Calu3 (cell line): Measurements from ENCODE around the gene MYH9. TPM values are rescaled to one million over a fixed set of nuclear protein-coding genes. Genes with fewer than 3 reads are reported as not detected.

Experiments used
- BruUV-seq: library from RNA; stranded (reverse); fragments of 400-500 nt; replicated peaks from 2 replicates; lab custom pipeline; 2021; lab: Mats Ljungman, UMichigan
- CTCF ChIA-PET: fragments of 300-600 bp; sonication (Branson Sonifier 250); formaldehyde crosslinking; loops from one replicate; lab custom pipeline; 2022; ENCODE audit warnings: antibody characterized with exemption; lab: Charles Lee
- DNase-seq: peaks from one replicate; pipeline ENCODE4 v3.0.0; 2022
- H3K27ac Mint-ChIP-seq: one replicate; pipeline ENCODE4 v1.8.0; 2022; ENCODE audit warnings: mixed read lengths; ENCODE audit not compliant: unreplicated experiment
- H3K27me3 Mint-ChIP-seq: one replicate; pipeline ENCODE4 v1.8.0; 2022; ENCODE audit warnings: mixed read lengths; ENCODE audit not compliant: unreplicated experiment
- H3K36me3 Mint-ChIP-seq: one replicate; pipeline ENCODE4 v1.8.0; 2022; ENCODE audit warnings: mild to moderate bottlenecking, moderate library complexity, mixed read lengths; ENCODE audit not compliant: insufficient read depth, unreplicated experiment
- H3K4me1 Mint-ChIP-seq: one replicate; pipeline ENCODE4 v1.8.0; 2022; ENCODE audit warnings: mild to moderate bottlenecking, low read depth, mixed read lengths; ENCODE audit not compliant: unreplicated experiment
- H3K4me3 Mint-ChIP-seq: one replicate; pipeline ENCODE4 v1.8.0; 2022; ENCODE audit warnings: mild to moderate bottlenecking, low read depth, moderate library complexity, mixed read lengths; ENCODE audit not compliant: unreplicated experiment
- H3K9me3 Mint-ChIP-seq: one replicate; pipeline ENCODE4 v1.8.0; 2022; ENCODE audit warnings: low read depth, mixed read lengths; ENCODE audit not compliant: unreplicated experiment
- intact Hi-C: fragments of 100-400 bp; cut with micrococcal nuclease; formaldehyde crosslinking; loops from one replicate; pipeline ENCODE4 v1.10.0; 2022; ENCODE audit not compliant: unreplicated experiment
- total RNA-seq: library from RNA; stranded (reverse); gene quantifications from 2 replicates; pipeline ENCODE4 v1.2.3, GENCODE V29; 2022
- TF ChIP-seq, protein P1 (sequence below): fragments of 200-600 bp; IDR thresholded peaks from one replicate; pipeline ENCODE4 v1.8.0; 2022; ENCODE audit warnings: antibody characterized with exemption; ENCODE audit not compliant: unreplicated experiment

MYH9 gene
- total RNA-seq, 1 experiment from 2014 or later: 606 TPM

DNA sequence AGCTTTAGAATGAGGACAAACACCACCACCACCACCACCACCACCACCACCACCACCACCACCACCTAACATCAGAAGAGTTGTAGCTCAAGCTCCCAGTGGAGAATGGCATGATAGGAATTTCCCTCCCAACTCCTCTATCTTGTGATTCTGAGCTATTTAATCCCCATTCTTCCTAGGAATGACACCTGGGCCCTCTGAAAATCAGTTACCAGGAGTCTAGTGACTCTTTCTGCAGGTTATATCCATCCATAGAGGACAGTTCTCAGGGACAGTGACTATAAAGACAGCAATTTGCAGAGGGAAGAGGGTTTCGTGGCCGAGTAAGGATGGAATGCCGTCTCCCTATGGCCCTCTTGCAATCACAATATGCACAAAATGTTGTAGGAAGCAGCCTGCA lies 27.8 kb downstream of the MYH9 start:
- no peak overlapping the region for H3K4me3 Mint-ChIP-seq
- no TSS peak for BruUV-seq
- no peak for DNase-seq
- intact Hi-C loops: no loop called here
- no peaks in the 10 kb centered on the region for H3K27me3 Mint-ChIP-seq
- H3K36me3 Mint-ChIP-seq: peaks cover 80% of the 10 kb centered on the region
- peaks cover 90% of the 10 kb centered on the region for H3K4me1 Mint-ChIP-seq
- TF ChIP-seq, protein P1, sequence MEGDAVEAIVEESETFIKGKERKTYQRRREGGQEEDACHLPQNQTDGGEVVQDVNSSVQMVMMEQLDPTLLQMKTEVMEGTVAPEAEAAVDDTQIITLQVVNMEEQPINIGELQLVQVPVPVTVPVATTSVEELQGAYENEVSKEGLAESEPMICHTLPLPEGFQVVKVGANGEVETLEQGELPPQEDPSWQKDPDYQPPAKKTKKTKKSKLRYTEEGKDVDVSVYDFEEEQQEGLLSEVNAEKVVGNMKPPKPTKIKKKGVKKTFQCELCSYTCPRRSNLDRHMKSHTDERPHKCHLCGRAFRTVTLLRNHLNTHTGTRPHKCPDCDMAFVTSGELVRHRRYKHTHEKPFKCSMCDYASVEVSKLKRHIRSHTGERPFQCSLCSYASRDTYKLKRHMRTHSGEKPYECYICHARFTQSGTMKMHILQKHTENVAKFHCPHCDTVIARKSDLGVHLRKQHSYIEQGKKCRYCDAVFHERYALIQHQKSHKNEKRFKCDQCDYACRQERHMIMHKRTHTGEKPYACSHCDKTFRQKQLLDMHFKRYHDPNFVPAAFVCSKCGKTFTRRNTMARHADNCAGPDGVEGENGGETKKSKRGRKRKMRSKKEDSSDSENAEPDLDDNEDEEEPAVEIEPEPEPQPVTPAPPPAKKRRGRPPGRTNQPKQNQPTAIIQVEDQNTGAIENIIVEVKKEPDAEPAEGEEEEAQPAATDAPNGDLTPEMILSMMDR: no peak
- H3K27ac Mint-ChIP-seq: no peak overlapping the region
- H3K9me3 Mint-ChIP-seq: no peaks in the 10 kb centered on the region
- CTCF ChIA-PET: interaction anchor here (0.6 to 1.5 kb wide), 5 partner anchors 12 to 114 kb away, joined by 3 to 6 read pairs (median 3); no protein-coding TSS in a partner anchor

DNA sequence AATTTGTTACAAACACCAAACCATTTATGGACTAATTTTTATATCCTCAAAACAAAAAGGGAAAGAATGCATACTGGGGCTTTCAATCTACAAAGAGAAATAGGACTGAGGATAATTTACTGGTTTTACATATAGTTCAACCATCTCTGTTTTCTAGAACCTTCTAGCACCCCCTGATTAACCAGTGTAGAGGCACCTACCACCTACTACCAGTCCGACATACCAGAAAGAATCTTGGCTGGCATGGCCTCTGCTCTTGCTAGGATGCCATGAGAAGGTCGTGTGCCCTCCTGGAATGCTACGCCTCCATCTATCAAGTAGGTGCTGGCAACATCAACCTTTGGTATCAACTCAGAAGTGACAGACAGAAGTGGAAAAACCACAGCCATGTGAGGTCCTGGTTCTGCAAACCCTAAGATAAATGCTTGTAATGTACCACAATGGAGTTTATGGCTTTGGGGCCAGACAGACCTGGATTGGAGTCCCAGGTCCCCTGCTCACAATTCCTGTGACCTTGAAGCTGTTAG lies 28.2 kb downstream of the MYH9 start:
- DNase-seq: no peak
- peak overlapping the region; percentile 8 for H3K4me3 Mint-ChIP-seq
- H3K9me3 Mint-ChIP-seq: no peaks in the 10 kb centered on the region
- intact Hi-C loops: no loop called here
- CTCF ChIA-PET: interaction anchor here (0.6 to 1.5 kb wide), 4 partner anchors 12 to 114 kb away, joined by 3 to 4 read pairs (median 3); no protein-coding TSS in a partner anchor
- peaks cover 90% of the 10 kb centered on the region for H3K4me1 Mint-ChIP-seq
- no peaks in the 10 kb centered on the region for H3K27me3 Mint-ChIP-seq
- peaks cover 80% of the 10 kb centered on the region for H3K36me3 Mint-ChIP-seq
- BruUV-seq: no TSS peak
- TF ChIP-seq, protein P1: no peak
- peak overlapping the region; percentile 59 for H3K27ac Mint-ChIP-seq

DNA sequence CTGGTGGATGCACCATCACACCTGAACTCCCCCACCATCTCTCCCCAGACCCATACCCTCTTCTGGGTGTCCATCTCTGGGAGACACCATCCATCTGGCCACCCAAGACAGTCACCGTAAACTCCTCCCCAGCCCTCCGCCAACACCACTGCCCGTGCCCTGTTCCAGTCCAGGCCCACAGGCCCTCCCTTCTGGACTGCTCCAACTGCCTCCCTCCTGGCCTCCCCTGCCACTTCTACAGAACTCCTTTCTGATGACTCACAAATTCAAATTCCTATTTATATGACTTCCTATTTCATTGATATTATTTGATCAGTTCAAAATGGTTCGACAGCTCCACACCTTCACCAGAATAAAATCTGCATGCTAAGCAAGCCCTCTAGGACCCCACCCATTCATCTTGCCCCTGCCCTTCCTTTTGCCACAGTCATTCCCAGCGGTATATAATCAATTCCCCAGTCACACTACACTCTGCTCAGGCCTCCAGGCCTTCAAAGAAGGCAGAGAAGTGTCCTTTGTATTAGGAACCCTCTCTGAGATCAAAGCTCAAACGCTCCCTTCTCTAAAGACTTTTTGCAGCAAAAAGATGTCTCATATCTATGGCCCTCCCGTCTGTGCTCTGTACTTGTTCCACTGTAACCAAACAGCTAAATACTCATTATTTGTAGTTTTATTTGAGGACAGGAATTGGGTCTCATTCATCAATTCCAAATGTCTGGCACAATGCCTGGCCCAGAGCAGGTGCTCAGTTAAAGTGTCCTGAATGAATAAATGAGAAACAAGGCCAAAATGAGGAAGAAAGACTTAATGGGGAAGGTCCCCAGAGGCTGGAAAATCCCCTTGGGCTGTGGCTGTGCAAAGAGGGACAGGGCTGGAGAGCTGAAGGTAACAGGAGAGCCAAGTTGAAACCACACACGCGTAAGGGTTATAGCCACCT lies 29.0 kb downstream of the MYH9 start:
- Mint-ChIP-seq H3K36me3 (peaks cover 79% of the 10 kb centered on the region), H3K4me1 (peaks cover 84% of the 10 kb centered on the region), H3K9me3 (no peaks in the 10 kb centered on the region), H3K4me3 (peak overlapping the region; percentile 8), H3K27me3 (no peaks in the 10 kb centered on the region), H3K27ac (peak overlapping the region; percentile 59)
- no TSS peak for BruUV-seq
- intact Hi-C loops: no loop called here
- TF ChIP-seq, protein P1: no peak
- no peak for DNase-seq
- CTCF ChIA-PET: interaction anchor here (0.6 to 1.5 kb wide), 3 partner anchors 10 to 111 kb away, joined by 3 to 4 read pairs (median 3); no protein-coding TSS in a partner anchor

DNA sequence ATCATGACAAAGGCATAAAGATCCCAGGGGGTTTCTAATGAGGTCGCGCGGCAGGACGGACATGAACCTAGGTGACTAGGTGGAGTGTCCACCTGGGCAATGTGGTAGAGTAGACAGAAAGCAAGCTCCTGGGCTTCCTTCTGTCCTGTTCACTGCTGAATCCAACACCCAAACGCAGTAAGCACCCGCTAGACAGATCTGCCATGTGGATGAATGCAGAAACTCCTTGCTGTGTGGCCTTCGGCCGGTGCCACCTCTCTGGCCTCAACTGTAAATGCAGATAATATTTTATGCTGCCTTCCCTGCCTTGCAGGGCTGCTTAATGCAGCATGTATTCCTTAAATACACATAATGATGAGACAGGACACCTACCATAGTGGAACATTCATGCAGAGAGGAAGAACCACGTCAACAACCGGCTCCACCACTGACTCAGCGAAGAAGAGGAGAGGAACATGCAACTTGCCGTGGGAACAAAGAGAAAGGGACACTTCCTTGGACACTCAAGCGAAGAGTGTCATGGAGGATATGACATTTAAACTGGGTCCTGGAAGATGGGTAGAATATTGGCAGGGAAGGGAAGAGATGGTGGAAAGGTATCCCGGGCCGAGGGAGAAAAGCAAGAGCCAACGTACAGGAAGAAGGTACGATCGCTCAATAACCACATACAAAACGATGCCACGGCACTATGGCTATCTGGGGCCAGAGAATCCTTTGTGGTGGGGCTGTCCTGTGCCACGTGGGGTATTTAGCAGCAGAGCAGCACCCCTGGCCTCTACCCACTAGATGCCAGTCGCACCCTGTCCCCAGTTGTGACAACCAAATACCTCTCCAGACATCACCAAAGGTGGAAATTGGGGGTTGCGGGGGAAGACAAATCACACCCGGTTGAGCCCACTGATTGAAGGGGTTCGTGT lies 30.8 kb downstream of the MYH9 start:
- CTCF ChIA-PET: interaction anchor here (1.0 kb wide), 1 partner anchor 26 kb away, joined by 3 read pairs; no protein-coding TSS in a partner anchor
- TF ChIP-seq, protein P1: no peak
- BruUV-seq: no TSS peak
- peaks cover 80% of the 10 kb centered on the region for H3K4me1 Mint-ChIP-seq
- H3K27ac Mint-ChIP-seq: peak overlapping the region; percentile 4
- no peaks in the 10 kb centered on the region for H3K27me3 Mint-ChIP-seq
- H3K36me3 Mint-ChIP-seq: peaks cover 82% of the 10 kb centered on the region
- H3K4me3 Mint-ChIP-seq: no peak overlapping the region
- no peaks in the 10 kb centered on the region for H3K9me3 Mint-ChIP-seq
- intact Hi-C loops: no loop called here
- DNase-seq: no peak
